ENCODE results near the gene ERP44. TPM values are rescaled to one million over a fixed set of nuclear protein-coding genes. Genes with fewer than 3 reads are reported as not detected.

Gene ERP44
- polyA plus RNA-seq, 1 of the 3 experiments (the other 2 are of a cell fraction), result 10.0 TPM

GRCh38 chr9:99980598-99980997 is 118.2 kb downstream of the ERP44 start:
- H3K4me3 ChIP-seq (ENCODE audit: low read depth in 2 of 2, low read length in 1 of 2), result no peak overlapping the region
- ChIA-PET CTCF (interaction anchor here (1.0 to 1.4 kb wide), 3 partner anchors 10 to 796 kb away, joined by 3 to 5 read pairs (median 3); no protein-coding TSS in a partner anchor), POLR2A (no interaction called here)
- H3K9ac ChIP-seq, result no peak overlapping the region
- H3K27ac ChIP-seq (ENCODE audit: low read depth in 2 of 2, low read length in 1 of 2), result no peak overlapping the region
- no peak overlapping the region for H2AFZ ChIP-seq (ENCODE audit: low read depth)
- H3K79me2 ChIP-seq (ENCODE audit: insufficient read depth), result no peaks in the 10 kb centered on the region
- H3K4me1 ChIP-seq (ENCODE audit: control insufficient read depth in 1 of 2, insufficient read depth in 2 of 2, low read depth in 1 of 2, low read length in 1 of 2), result peaks cover 0 to 3% of the 10 kb centered on the region in 2 experiments; a peak in 2 of 4 replicates
- DNase-seq, result no peak
- H4K20me1 ChIP-seq (ENCODE audit: insufficient read depth), result no peaks in the 10 kb centered on the region
- H3K27me3 ChIP-seq (ENCODE audit: insufficient read depth), result no peaks in the 10 kb centered on the region
- 85% methylated on average over 2 of the region's 2 CpGs for WGBS (ENCODE audit: low lambda C conversion rate)
- H3K9me2 ChIP-seq, result no peaks in the 10 kb centered on the region
- peaks cover 22 to 28% of the 10 kb centered on the region in 2 experiments for H3K36me3 ChIP-seq (replicated peaks in 1 of 2; ENCODE audit: control insufficient read depth in 1 of 2, insufficient read depth in 2 of 2, low read length in 1 of 2)
- no peaks in the 10 kb centered on the region for H3F3A ChIP-seq (replicated peaks; ENCODE audit: insufficient read depth)
- no peak overlapping the region for H3K4me2 ChIP-seq
- TF ChIP-seq TCF12 (IDR thresholded peaks at IDR 0.05) (no peak), CTCF (IDR thresholded peaks at IDR 0.05) (no peak), YY1 (IDR thresholded peaks at IDR 0.05; ENCODE audit: low read depth) (no peak), GABPA (IDR thresholded peaks at IDR 0.05; ENCODE audit: low read depth) (no peak), EP300 (IDR thresholded peaks at IDR 0.05; ENCODE audit: borderline replicate concordance in 1 of 2, low read depth in 1 of 2, low read length in 1 of 2) (no peak)
- no peaks in the 10 kb centered on the region for H3K9me3 ChIP-seq

- Histone ChIP-seq H3K27me3 (ENCODE audit: insufficient read depth) (no peaks in the 10 kb centered on the region), H3F3A (replicated peaks; ENCODE audit: insufficient read depth) (no peaks in the 10 kb centered on the region), H3K27ac (ENCODE audit: low read depth in 2 of 2, low read length in 1 of 2) (no peak overlapping the region), H3K4me1 (ENCODE audit: control insufficient read depth in 1 of 2, insufficient read depth in 2 of 2, low read depth in 1 of 2, low read length in 1 of 2) (no peaks in the 10 kb centered on the region; a peak in 1 of 4 replicates), H3K9me2 (no peaks in the 10 kb centered on the region), H2AFZ (ENCODE audit: low read depth) (no peak overlapping the region), H3K9me3 (no peaks in the 10 kb centered on the region), H4K20me1 (ENCODE audit: insufficient read depth) (no peaks in the 10 kb centered on the region), H3K4me3 (ENCODE audit: low read depth in 2 of 2, low read length in 1 of 2) (no peak overlapping the region), H3K9ac (no peak overlapping the region), H3K4me2 (no peak overlapping the region), H3K79me2 (ENCODE audit: insufficient read depth) (no peaks in the 10 kb centered on the region), H3K36me3 (replicated peaks in 1 of 2; ENCODE audit: control insufficient read depth in 1 of 2, insufficient read depth in 2 of 2, low read length in 1 of 2) (peaks cover 22 to 34% of the 10 kb centered on the region in 2 experiments)
- no peak for TF ChIP-seq RFX5 (IDR thresholded peaks at IDR 0.05; ENCODE audit: low read length)
- TF ChIP-seq MXI1 (IDR thresholded peaks at IDR 0.05; ENCODE audit: low read depth, low read length), result no peak
- TF ChIP-seq TAF1 (IDR thresholded peaks at IDR 0.05; ENCODE audit: borderline replicate concordance, low read depth, low read length), result no peak
- TF ChIP-seq GABPA (IDR thresholded peaks at IDR 0.05; ENCODE audit: low read depth), result no peak
- TF ChIP-seq TEAD4 (IDR thresholded peaks at IDR 0.05; ENCODE audit: borderline replicate concordance, insufficient read depth), result no peak
- WGBS (ENCODE audit: low lambda C conversion rate), result 96% methylated on average over 1 of the region's 1 CpG
- no peak for DNase-seq
- CTCF ChIA-PET, result no interaction called here
- POLR2A ChIA-PET, result no interaction called here
Observed at GRCh38 chr9:99978221-99978620, 120.6 kb downstream of the ERP44 start.

Data from SK-N-SH (cell line).